Activated naive CD4-positive, alpha-beta T cell treated with anti-CD3 and anti-CD28 coated beads for 36 hours (primary cell): Measurements from ENCODE around the gene UBXN1. TPM values are rescaled to one million over a fixed set of nuclear protein-coding genes. Genes with fewer than 3 reads are reported as not detected.
A peak's percentile ranks its signal among the peaks of the same experiment; 100 is the strongest.

Experiments
- CTCF ChIA-PET: fragments of 350-600 bp; sonication (Branson Sonifier 250); formaldehyde crosslinking; loops from one replicate; lab custom pipeline; 2021; ENCODE audit warnings: antibody characterized with exemption; lab: Charles Lee
- DNase-seq: peaks from one replicate; pipeline ENCODE4 v3.0.0-alpha.2; 2020
- H3K27ac Mint-ChIP-seq: one replicate; pipeline ENCODE4 v1.8.0; 2021; ENCODE audit warnings: mild to moderate bottlenecking, mixed read lengths
- H3K27me3 Mint-ChIP-seq: one replicate; pipeline ENCODE4 v1.8.0; 2021; ENCODE audit warnings: low read depth, mixed read lengths
- H3K36me3 Mint-ChIP-seq: one replicate; pipeline ENCODE4 v1.8.0; 2021; ENCODE audit warnings: low read depth, mixed read lengths
- H3K4me1 Mint-ChIP-seq: one replicate; pipeline ENCODE4 v1.8.0; 2021; ENCODE audit warnings: low read depth, mixed read lengths
- H3K4me3 Mint-ChIP-seq: one replicate; pipeline ENCODE4 v1.8.0; 2021; ENCODE audit warnings: mild to moderate bottlenecking, moderate library complexity, mixed read lengths
- H3K9me3 Mint-ChIP-seq: one replicate; pipeline ENCODE4 v1.8.0; 2021; ENCODE audit warnings: mixed read lengths
- intact Hi-C: fragments of 100-400 bp; cut with micrococcal nuclease; formaldehyde crosslinking; loops from one replicate; pipeline ENCODE4 v1.15.1; 2023
- total RNA-seq, 2 experiments: library from RNA; stranded (reverse); gene quantifications; one replicate each; pipeline ENCODE4 v1.2.3, GENCODE V29; 2021

Gene UBXN1
- total RNA-seq, 2 experiments from 2014 or later: 121 to 124 TPM

GRCh38 chr11:62648967-62649364 lies 29.9 kb downstream of the UBXN1 start:
- no peak overlapping the region for H3K27ac Mint-ChIP-seq
- CTCF ChIA-PET: interaction anchor here (0.7 kb wide), 2 partner anchors 16 to 106 kb away, joined by 3 read pairs; partner anchors contain the start of genes C11orf98 and CSKMT

GRCh38 chr11:62648185-62648966 lies 30.5 kb downstream of the UBXN1 start:
- Mint-ChIP-seq H3K4me1 (peaks cover 38% of the 10 kb centered on the region), H3K9me3 (no peaks in the 10 kb centered on the region), H3K36me3 (peaks cover 23% of the 10 kb centered on the region), H3K4me3 (no peak overlapping the region), H3K27me3 (no peaks in the 10 kb centered on the region), H3K27ac (no peak overlapping the region)
- DNase-seq: no peak
- intact Hi-C loops: no loop called here
- CTCF ChIA-PET: interaction anchor here (0.7 kb wide), 1 partner anchor 106 kb away, joined by 3 read pairs; no protein-coding TSS in a partner anchor

More at GRCh38 chr11:62648967-62649364, 29.9 kb downstream of the UBXN1 start:
- no peak for DNase-seq
- no peak overlapping the region for H3K4me3 Mint-ChIP-seq
- H3K4me1 Mint-ChIP-seq: peaks cover 41% of the 10 kb centered on the region
- intact Hi-C loops: no loop called here
- no peaks in the 10 kb centered on the region for H3K9me3 Mint-ChIP-seq
- H3K27me3 Mint-ChIP-seq: no peaks in the 10 kb centered on the region
- peaks cover 22% of the 10 kb centered on the region for H3K36me3 Mint-ChIP-seq

- CTCF ChIA-PET: no interaction called here
- no peaks in the 10 kb centered on the region for H3K9me3 Mint-ChIP-seq
- H3K27ac Mint-ChIP-seq: no peak overlapping the region
- no peaks in the 10 kb centered on the region for H3K27me3 Mint-ChIP-seq
- H3K36me3 Mint-ChIP-seq: peaks cover 25% of the 10 kb centered on the region
- H3K4me1 Mint-ChIP-seq: peaks cover 38% of the 10 kb centered on the region
- no peak for DNase-seq
- no peak overlapping the region for H3K4me3 Mint-ChIP-seq
- intact Hi-C loops: loop anchor here (2.0 kb wide), 2 partner anchors 17 to 73 kb away; partner anchors contain the start of genes C11orf98 and CSKMT
Measured at GRCh38 chr11:62647609-62648005, 31.3 kb downstream of the UBXN1 start.

GRCh38 chr11:62646825-62647608 lies 31.9 kb downstream of the UBXN1 start:
- H3K9me3 Mint-ChIP-seq: no peaks in the 10 kb centered on the region
- peak overlapping the region; percentile 95 for H3K27ac Mint-ChIP-seq
- H3K4me3 Mint-ChIP-seq: peak overlapping the region; percentile 99
- no peak for DNase-seq
- CTCF ChIA-PET: interaction anchor here (1.0 kb wide), 1 partner anchor 10 kb away, joined by 3 read pairs; no protein-coding TSS in a partner anchor
- intact Hi-C loops: loop anchor here (1.0 to 2.0 kb wide), 8 partner anchors 18 to 193 kb away; partner anchors contain the start of genes C11orf98, CSKMT, EML3 and TUT1
- H3K4me1 Mint-ChIP-seq: peaks cover 34% of the 10 kb centered on the region
- H3K36me3 Mint-ChIP-seq: peaks cover 25% of the 10 kb centered on the region
- no peaks in the 10 kb centered on the region for H3K27me3 Mint-ChIP-seq

- Mint-ChIP-seq H3K9me3 (no peaks in the 10 kb centered on the region), H3K27ac (peak within 1 kb of the TSS; percentile 95), H3K4me1 (peaks cover 35% of the 10 kb centered on the region), H3K4me3 (peak within 1 kb of the TSS; percentile 99), H3K36me3 (peaks cover 25% of the 10 kb centered on the region), H3K27me3 (no peaks in the 10 kb centered on the region)
- DNase-seq: peak; percentile 100
- intact Hi-C loops: loop anchor here (1.0 to 2.0 kb wide), 8 partner anchors 19 to 194 kb away; partner anchors contain the start of genes C11orf98, CSKMT, EML3 and TUT1
- CTCF ChIA-PET: interaction anchor here (0.5 to 1.1 kb wide), 4 partner anchors 11 to 220 kb away, joined by 3 to 4 read pairs (median 3); no protein-coding TSS in a partner anchor
Measured at GRCh38 chr11:62645946-62646824, 32.7 kb downstream of the UBXN1 start, which contains the start of gene GANAB. TSS of gene GANAB (minus strand) at chr11:62646613. CDS start at chr11:62646599, 14 bp downstream.

GRCh38 chr11:62645671-62645945 lies 33.3 kb downstream of the UBXN1 start:
- Mint-ChIP-seq H3K4me1 (peaks cover 37% of the 10 kb centered on the region), H3K36me3 (peaks cover 26% of the 10 kb centered on the region), H3K27me3 (no peaks in the 10 kb centered on the region), H3K4me3 (peak overlapping the region; percentile 99), H3K9me3 (no peaks in the 10 kb centered on the region), H3K27ac (peak overlapping the region; percentile 95)
- CTCF ChIA-PET: interaction anchor here (0.5 to 1.3 kb wide), 3 partner anchors 22 to 55 kb away, joined by 3 to 5 read pairs (median 4); no protein-coding TSS in a partner anchor
- no peak for DNase-seq
- intact Hi-C loops: no loop called here

- Mint-ChIP-seq H3K4me3 (peak overlapping the region; percentile 36), H3K36me3 (peaks cover 27% of the 10 kb centered on the region)
Measured at GRCh38 chr11:62644220-62644619, 34.7 kb downstream of the UBXN1 start.

GRCh38 chr11:62632492-62632891 lies 46.4 kb downstream of the UBXN1 start:
- Mint-ChIP-seq H3K27me3 (no peaks in the 10 kb centered on the region), H3K9me3 (no peaks in the 10 kb centered on the region), H3K4me3 (no peak overlapping the region), H3K27ac (peak overlapping the region; percentile 63), H3K4me1 (peaks cover 21% of the 10 kb centered on the region), H3K36me3 (peaks cover 53% of the 10 kb centered on the region)
- intact Hi-C loops: no loop called here
- CTCF ChIA-PET: no interaction called here
- DNase-seq: no peak

More at GRCh38 chr11:62644220-62644619, 34.7 kb downstream of the UBXN1 start:
- peaks cover 3% of the 10 kb centered on the region for H3K9me3 Mint-ChIP-seq
- intact Hi-C loops: no loop called here
- no peak for DNase-seq
- H3K27me3 Mint-ChIP-seq: no peaks in the 10 kb centered on the region
- CTCF ChIA-PET: interaction anchor here (0.6 to 1.3 kb wide), 2 partner anchors 23 to 61 kb away, joined by 3 to 5 read pairs; no protein-coding TSS in a partner anchor
- H3K27ac Mint-ChIP-seq: peak overlapping the region; percentile 61
- H3K4me1 Mint-ChIP-seq: peaks cover 47% of the 10 kb centered on the region

- intact Hi-C loops: no loop called here
- no peak overlapping the region for H3K27ac Mint-ChIP-seq
- H3K4me3 Mint-ChIP-seq: no peak overlapping the region
- no peaks in the 10 kb centered on the region for H3K27me3 Mint-ChIP-seq
- CTCF ChIA-PET: interaction anchor here (0.8 to 1.1 kb wide), 2 partner anchors 8 to 16 kb away, joined by 3 read pairs; no protein-coding TSS in a partner anchor
- H3K4me1 Mint-ChIP-seq: peaks cover 2% of the 10 kb centered on the region
- H3K9me3 Mint-ChIP-seq: no peaks in the 10 kb centered on the region
- H3K36me3 Mint-ChIP-seq: peaks cover 47% of the 10 kb centered on the region
- no peak for DNase-seq
Measured at GRCh38 chr11:62627713-62628112, 51.2 kb downstream of the UBXN1 start.
